Ovary (tissue), 3 donors: ENCODE data around the gene BATF.

Source experiments
- CTCF ChIP-seq, 3 donors: fragments of 450-650 bp in 2 of 3; fragments of 200-600 bp in 1 of 3; IDR thresholded peaks; one replicate each; pipeline versions ENCODE4 v1.5.1 to v1.8.0; 2016 to 2022; ENCODE audit warnings: antibody characterized with exemption in 3 of 3, mild to moderate bottlenecking in 1 of 3
- EP300 ChIP-seq: sonication (generic); formaldehyde crosslinking; IDR thresholded peaks from one replicate; pipeline ENCODE4 v1.6.1; 2017; ENCODE audit warnings: antibody characterized with exemption
- POLR2A ChIP-seq: fragments of 450-650 bp; IDR thresholded peaks from one replicate; pipeline ENCODE4 v1.6.1; 2017; ENCODE audit warnings: antibody characterized with exemption, mild to moderate bottlenecking, moderate library complexity
- donor health status: DM: no; HTN: no; CAD: no.

DNA sequence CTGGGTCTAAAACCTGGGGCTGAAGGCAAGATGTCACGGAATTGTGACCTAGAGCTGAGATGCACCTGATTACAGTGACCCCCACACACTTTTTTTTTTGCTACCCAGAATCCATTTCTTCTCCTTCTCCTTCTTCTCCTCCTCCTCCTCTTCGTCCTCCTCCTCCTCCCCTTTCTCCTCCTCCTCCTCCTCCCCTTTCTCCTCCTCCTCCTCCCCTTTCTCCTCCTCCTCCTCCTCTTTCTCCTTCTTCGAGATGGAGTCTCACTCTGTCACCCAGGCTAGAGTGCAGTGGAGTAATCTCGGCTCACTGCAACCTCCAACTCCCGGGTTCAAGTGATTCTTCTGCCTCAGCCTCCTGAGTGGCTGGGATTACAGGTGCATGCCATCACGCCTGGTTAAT, 36.8 kb downstream of the BATF start:
- TF ChIP-seq CTCF (IDR thresholded peaks at IDR 0.05) = no peak
- TF ChIP-seq POLR2A = no peak
- TF ChIP-seq EP300 = no peak
